ENCODE data around the gene LYPD6.
A peak's percentile ranks its signal among the peaks of the same experiment; 100 is the strongest.

LYPD6 gene

DNA sequence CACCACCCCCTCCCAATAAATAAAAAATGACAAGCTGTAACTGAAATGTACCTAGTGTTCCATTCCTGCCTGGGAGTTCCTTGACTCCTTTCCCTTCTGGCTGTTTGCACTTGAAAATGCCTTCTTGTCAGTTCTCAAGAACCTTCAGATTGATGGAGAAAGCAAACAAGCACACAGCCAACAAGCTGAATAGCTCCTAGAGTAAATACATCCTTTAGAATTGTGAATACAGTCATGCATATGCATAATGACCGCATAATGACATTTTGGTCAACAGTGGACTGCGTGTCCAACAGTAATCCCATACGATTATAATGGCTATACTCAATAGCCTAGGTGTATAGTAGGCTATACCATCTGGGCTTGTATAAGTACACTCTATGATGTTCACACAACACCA is 97.0 kb downstream of the LYPD6 start:
- no peak for DNase-seq (ENCODE audit: extremely low spot score)
- POLR2A ChIA-PET = no interaction called here
- CTCF ChIA-PET = no interaction called here
- TF ChIP-seq SUZ12 (IDR thresholded peaks at IDR 0.05) = no peak
- TF ChIP-seq NFRKB (IDR thresholded peaks at IDR 0.05) = no peak
- TF ChIP-seq SP1 (IDR thresholded peaks at IDR 0.05) = no peak

DNA sequence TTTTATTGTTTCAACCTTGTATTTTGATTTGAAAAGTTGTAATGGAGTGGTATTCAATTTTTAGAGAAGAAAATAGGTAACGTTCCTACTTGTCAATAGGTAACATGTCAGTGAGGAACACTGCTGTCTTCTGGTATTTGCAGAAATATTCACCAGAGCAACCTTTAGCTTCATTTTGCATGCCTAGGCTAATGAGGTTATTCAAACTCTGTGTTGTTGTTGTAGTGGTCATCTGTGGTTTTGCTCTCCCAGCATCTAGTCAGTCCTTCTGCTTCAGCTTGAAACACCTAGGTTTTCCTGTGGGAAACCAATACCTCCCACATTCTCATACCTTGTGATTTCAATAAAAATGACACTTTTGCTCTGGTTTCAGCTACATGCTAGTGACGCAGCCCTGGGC is 98.4 kb downstream of the LYPD6 start:
- ChIA-PET POLR2A (no interaction called here), CTCF (no interaction called here)

DNA sequence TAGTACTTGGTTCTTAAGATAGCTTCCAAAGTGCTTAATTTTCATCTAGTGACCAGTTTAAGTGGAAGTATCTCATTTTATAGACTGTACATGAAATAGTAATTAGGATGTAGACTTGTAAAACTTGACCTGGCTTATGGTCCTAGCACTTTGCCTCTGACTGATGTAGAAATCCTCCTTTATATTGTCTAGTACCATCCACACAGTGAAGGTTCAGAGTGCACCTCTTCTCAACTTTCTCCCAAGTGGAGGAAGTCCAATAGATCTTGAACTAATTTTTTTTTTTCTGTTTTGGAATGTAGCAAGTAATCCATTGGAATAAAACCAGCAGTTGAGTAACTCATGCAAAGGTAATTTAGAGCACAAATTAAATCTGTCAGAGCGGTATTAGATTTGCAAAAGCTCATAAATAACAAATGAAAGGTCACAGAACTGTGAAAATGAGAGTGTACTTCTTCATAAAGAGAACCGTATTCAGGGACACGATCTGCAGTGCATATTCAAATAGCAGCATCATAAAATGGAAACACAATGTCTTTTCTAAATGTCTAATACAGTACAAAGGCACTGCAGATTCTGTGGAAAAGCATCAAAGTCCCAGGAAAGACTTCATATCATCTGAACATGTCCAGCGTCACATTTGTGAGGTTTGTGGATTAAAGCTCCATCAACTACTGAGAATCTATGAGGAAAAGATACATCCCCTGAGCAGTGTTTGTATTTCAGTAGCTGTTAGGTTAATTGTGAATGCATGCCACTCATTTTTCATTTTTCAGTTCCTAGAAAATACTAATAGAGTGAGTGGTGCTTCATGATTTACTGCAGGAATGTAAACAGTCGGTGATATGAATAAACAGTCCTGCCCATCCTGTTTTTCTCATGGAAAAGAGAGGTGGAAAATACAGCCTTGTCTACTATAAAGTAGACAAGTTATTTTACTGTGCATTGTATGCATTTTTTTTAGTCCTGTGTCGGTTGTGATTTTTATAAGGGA is 100.7 kb downstream of the LYPD6 start:
- DNase-seq (ENCODE audit: extremely low spot score) = no peak
- ChIA-PET CTCF (no interaction called here), POLR2A (no interaction called here)
- TF ChIP-seq BHLHE40 (IDR thresholded peaks at IDR 0.05; ENCODE audit: borderline replicate concordance) (no peak), LEF1 (IDR thresholded peaks at IDR 0.05; ENCODE audit: borderline replicate concordance) (no peak), ZNF384 (IDR thresholded peaks at IDR 0.05) (no peak), FOXM1 (IDR thresholded peaks at IDR 0.05; ENCODE audit: borderline replicate concordance) (no peak), TARDBP (IDR thresholded peaks at IDR 0.05) (no peak), ARNT (IDR thresholded peaks at IDR 0.05) (no peak), HDGF (IDR thresholded peaks at IDR 0.05; ENCODE audit: borderline replicate concordance) (no peak), L3MBTL2 (conservative IDR thresholded peaks at IDR 0.05) (no peak), SP1 (IDR thresholded peaks at IDR 0.05) (no peak), FOXK2 (IDR thresholded peaks at IDR 0.05) (no peak), NFRKB (IDR thresholded peaks at IDR 0.05) (no peak), SUZ12 (IDR thresholded peaks at IDR 0.05) (no peak), CTBP1 (IDR thresholded peaks at IDR 0.05; ENCODE audit: borderline replicate concordance) (no peak), FOXA1 (IDR thresholded peaks at IDR 0.05) (no peak), ELF4 (IDR thresholded peaks at IDR 0.05) (no peak)
- TF ChIP-seq, protein P1, sequence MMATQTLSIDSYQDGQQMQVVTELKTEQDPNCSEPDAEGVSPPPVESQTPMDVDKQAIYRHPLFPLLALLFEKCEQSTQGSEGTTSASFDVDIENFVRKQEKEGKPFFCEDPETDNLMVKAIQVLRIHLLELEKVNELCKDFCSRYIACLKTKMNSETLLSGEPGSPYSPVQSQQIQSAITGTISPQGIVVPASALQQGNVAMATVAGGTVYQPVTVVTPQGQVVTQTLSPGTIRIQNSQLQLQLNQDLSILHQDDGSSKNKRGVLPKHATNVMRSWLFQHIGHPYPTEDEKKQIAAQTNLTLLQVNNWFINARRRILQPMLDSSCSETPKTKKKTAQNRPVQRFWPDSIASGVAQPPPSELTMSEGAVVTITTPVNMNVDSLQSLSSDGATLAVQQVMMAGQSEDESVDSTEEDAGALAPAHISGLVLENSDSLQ (IDR thresholded peaks at IDR 0.05) = no peak

More for the DNA sequence above, 98.4 kb downstream of the LYPD6 start:
- no peak for TF ChIP-seq HDGF (IDR thresholded peaks at IDR 0.05; ENCODE audit: borderline replicate concordance)
- TF ChIP-seq FOXK2 (IDR thresholded peaks at IDR 0.05) = no peak
- no peak for TF ChIP-seq ZNF384 (IDR thresholded peaks at IDR 0.05)
- TF ChIP-seq TARDBP (IDR thresholded peaks at IDR 0.05) = no peak
- TF ChIP-seq ELF4 (IDR thresholded peaks at IDR 0.05) = no peak
- TF ChIP-seq, protein P1 (IDR thresholded peaks at IDR 0.05) = no peak
- no peak for TF ChIP-seq ARNT (IDR thresholded peaks at IDR 0.05)
- no peak for TF ChIP-seq FOXM1 (IDR thresholded peaks at IDR 0.05; ENCODE audit: borderline replicate concordance)
- no peak for TF ChIP-seq BHLHE40 (IDR thresholded peaks at IDR 0.05; ENCODE audit: borderline replicate concordance)
- TF ChIP-seq CTBP1 (IDR thresholded peaks at IDR 0.05; ENCODE audit: borderline replicate concordance) = no peak
- TF ChIP-seq SP1 (IDR thresholded peaks at IDR 0.05) = no peak
- no peak for TF ChIP-seq FOXA1 (IDR thresholded peaks at IDR 0.05)
- DNase-seq (ENCODE audit: extremely low spot score) = no peak

DNA sequence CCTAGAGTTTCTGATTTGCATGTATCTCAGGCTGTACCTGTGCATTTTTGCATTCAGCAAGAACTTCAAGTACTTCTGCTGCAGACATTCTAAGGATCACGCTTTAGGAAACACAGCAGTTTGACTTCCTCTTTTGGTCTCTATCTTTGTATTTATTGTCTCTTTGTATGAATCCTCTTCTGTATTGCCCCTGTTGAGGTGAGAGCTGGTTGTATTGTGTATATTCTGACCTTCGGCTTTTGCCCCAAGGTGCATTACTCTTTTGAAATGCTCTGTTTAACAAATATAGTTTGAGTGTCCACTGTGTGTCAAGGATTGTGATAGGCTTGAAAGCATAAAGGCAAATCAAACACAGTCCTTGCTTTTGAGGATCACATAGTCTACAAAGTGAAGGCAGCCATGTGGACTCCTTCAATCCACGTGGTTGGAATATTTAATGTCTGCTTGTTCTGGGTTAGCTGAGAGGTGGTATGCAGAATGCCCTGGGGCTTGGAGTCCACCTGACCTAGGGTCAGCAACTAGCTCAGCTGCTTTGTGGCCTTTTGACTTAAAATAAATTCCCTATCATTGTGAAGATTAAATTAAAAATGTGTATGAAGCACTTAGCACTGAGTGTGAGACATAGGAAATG is 108.1 kb downstream of the LYPD6 start:
- CTCF ChIA-PET = no interaction called here
- TF ChIP-seq, protein P1 (IDR thresholded peaks at IDR 0.05) = no peak
- no peak for TF ChIP-seq TARDBP (IDR thresholded peaks at IDR 0.05)
- no peak for TF ChIP-seq SP1 (IDR thresholded peaks at IDR 0.05)
- no peak for TF ChIP-seq FOXM1 (IDR thresholded peaks at IDR 0.05; ENCODE audit: borderline replicate concordance)
- TF ChIP-seq HDGF (IDR thresholded peaks at IDR 0.05; ENCODE audit: borderline replicate concordance) = no peak
- no peak for TF ChIP-seq ELF4 (IDR thresholded peaks at IDR 0.05)
- no peak for TF ChIP-seq SUZ12 (IDR thresholded peaks at IDR 0.05)
- TF ChIP-seq BHLHE40 (IDR thresholded peaks at IDR 0.05; ENCODE audit: borderline replicate concordance) = no peak
- peak; percentile 27; the same call in 1 of the 2 replicates for TF ChIP-seq L3MBTL2 (conservative IDR thresholded peaks at IDR 0.05)
- DNase-seq (ENCODE audit: extremely low spot score) = no peak
- POLR2A ChIA-PET = no interaction called here

DNA sequence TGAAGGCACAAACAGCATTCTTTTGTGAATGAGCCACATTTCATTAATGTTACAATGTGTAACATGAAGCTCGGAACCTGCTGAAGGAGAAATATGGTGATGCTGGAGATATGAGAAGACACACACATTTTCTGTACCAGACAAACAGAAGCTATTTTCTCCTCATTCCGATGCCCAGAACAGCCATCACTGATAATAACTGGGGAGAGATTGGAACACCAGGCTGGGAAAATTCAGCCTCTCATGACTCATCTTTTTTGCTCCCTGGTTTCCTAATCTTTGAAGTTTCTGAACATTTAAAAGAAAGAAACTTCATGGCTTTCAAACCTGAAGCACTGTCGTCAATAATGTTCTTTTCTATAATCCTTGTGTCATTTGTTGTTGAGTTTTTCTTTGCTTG is 110.9 kb downstream of the LYPD6 start:
- ChIA-PET CTCF (no interaction called here), POLR2A (no interaction called here)
- no peak for TF ChIP-seq CTBP1 (IDR thresholded peaks at IDR 0.05; ENCODE audit: borderline replicate concordance)
- TF ChIP-seq FOXK2 (IDR thresholded peaks at IDR 0.05) = no peak
- no peak for TF ChIP-seq HDGF (IDR thresholded peaks at IDR 0.05; ENCODE audit: borderline replicate concordance)
- TF ChIP-seq FOXM1 (IDR thresholded peaks at IDR 0.05; ENCODE audit: borderline replicate concordance) = no peak
- no peak for TF ChIP-seq SP1 (IDR thresholded peaks at IDR 0.05)
- no peak for TF ChIP-seq LEF1 (IDR thresholded peaks at IDR 0.05; ENCODE audit: borderline replicate concordance)
- TF ChIP-seq SUZ12 (IDR thresholded peaks at IDR 0.05) = no peak
- TF ChIP-seq BHLHE40 (IDR thresholded peaks at IDR 0.05; ENCODE audit: borderline replicate concordance) = no peak
- DNase-seq (ENCODE audit: extremely low spot score) = no peak

DNA sequence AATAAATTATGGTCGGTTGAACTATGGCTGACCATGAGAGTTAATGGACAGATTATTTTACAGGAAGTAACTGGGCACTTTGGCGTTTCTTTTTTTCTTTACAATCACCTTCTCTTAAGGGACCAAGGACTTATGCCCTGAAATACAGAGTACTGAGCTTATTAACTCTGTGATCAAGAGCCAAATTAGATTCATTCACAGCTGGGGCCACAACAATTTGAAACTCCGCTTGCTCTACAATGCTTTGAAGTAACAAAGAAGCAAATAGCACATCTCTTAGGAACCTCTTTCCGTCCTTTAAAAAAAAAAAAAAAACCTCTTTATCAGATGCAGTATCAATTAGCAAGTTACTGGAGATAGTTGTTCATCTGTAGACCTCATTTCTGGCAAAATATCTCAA is 112.0 kb downstream of the LYPD6 start:
- no peak for TF ChIP-seq TARDBP (IDR thresholded peaks at IDR 0.05)
- TF ChIP-seq FOXK2 (IDR thresholded peaks at IDR 0.05) = no peak
- no peak for TF ChIP-seq FOXM1 (IDR thresholded peaks at IDR 0.05; ENCODE audit: borderline replicate concordance)
- no peak for TF ChIP-seq CTBP1 (IDR thresholded peaks at IDR 0.05; ENCODE audit: borderline replicate concordance)
- no peak for TF ChIP-seq FOXA1 (IDR thresholded peaks at IDR 0.05)
- DNase-seq (ENCODE audit: extremely low spot score) = no peak
- ChIA-PET POLR2A (no interaction called here), CTCF (no interaction called here)

Data from HEK293T (cell line).